GM12892 (cell line): Measurements from ENCODE around the gene TEX35.

Source experiments
- POLR2A ChIP-seq: IDR thresholded peaks from 2 replicates; pipeline ENCODE4 v1.6.1; 2011; ENCODE audit warnings: low read depth, low read length, control low read depth
- POLR2AphosphoS5 ChIP-seq: IDR thresholded peaks from 2 replicates; pipeline ENCODE4 v1.6.1; 2011; ENCODE audit warnings: low read depth, low read length, control low read depth

DNA sequence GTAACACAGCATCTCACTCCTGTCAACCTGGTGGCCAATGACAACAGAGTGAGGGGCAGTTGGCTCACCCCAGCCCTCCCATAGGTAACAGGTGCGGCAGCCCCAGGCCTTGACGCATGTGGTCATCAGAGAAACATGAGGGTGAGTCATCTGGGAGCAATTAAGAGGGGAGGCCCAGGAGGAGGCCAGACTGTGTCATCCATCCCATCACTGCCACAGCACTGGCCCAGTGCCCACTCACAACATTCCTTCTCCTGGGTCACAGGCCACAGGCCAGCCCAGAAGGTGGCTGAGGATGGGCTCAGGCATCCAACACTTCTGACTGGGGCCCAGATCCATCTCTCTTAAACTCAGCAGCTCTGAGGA, 17.1 kb downstream of the TEX35 start:
- TF ChIP-seq POLR2AphosphoS5 (no peak), POLR2A (no peak)
